Thyroid gland (tissue), 4 donors: ENCODE results near the gene TMEM266.

ENCODE experiments used
- POLR2A ChIP-seq, 2 donors: fragments of 450-650 bp; IDR thresholded peaks; one replicate each; pipeline ENCODE4 v1.6.1; 2017; ENCODE audit warnings: antibody characterized with exemption in 2 of 2, mild to moderate bottlenecking in 2 of 2, moderate library complexity in 1 of 2
- TF ChIP-seq, protein P1 (sequence below), 6 experiments: fragments of 200-600 bp in 3 of 6; fragments of 450-650 bp in 3 of 6; sonication (generic) in 3 of 6; IDR thresholded peaks; one replicate each; pipeline ENCODE4 v1.5.1; 2016 to 2019; ENCODE audit warnings: antibody characterized with exemption in 6 of 6, mild to moderate bottlenecking in 2 of 6, inconsistent platforms in 1 of 6, moderate library complexity in 1 of 6

DNA sequence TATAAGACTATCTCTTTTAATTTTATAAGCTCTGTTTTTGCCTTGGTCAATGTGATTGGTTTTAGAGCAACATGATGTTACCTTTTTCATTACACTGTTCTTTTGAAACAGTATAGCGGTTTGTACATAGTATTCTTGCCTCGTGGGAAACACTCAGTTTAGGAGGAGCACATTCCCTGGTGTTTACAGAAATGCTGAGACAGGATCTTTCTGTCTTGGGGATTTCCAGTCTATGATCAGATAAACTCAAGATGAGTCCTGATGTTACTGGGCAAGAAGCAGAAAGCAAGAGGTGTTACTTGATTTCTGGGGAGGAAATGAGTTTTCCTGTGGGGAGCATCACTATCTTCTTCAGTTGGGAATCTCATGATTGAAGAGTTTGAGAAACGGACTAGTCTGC lies 2.5 kb downstream of the TMEM266 start:
- TF ChIP-seq, protein P1, sequence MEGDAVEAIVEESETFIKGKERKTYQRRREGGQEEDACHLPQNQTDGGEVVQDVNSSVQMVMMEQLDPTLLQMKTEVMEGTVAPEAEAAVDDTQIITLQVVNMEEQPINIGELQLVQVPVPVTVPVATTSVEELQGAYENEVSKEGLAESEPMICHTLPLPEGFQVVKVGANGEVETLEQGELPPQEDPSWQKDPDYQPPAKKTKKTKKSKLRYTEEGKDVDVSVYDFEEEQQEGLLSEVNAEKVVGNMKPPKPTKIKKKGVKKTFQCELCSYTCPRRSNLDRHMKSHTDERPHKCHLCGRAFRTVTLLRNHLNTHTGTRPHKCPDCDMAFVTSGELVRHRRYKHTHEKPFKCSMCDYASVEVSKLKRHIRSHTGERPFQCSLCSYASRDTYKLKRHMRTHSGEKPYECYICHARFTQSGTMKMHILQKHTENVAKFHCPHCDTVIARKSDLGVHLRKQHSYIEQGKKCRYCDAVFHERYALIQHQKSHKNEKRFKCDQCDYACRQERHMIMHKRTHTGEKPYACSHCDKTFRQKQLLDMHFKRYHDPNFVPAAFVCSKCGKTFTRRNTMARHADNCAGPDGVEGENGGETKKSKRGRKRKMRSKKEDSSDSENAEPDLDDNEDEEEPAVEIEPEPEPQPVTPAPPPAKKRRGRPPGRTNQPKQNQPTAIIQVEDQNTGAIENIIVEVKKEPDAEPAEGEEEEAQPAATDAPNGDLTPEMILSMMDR (IDR thresholded peaks at IDR 0.05) = no peak
- TF ChIP-seq POLR2A (IDR thresholded peaks at IDR 0.05) = no peak
